HG02623 (cell line): ENCODE measurements around the gene CRYBG1.

Experiments used
- ATAC-seq: cut with Tn5 transposase; IDR thresholded peaks from one replicate; pipeline ENCODE4 v1.9.1; 2021; ENCODE audit warnings: moderate library complexity; ENCODE audit not compliant: unreplicated experiment

The CRYBG1 gene

DNA sequence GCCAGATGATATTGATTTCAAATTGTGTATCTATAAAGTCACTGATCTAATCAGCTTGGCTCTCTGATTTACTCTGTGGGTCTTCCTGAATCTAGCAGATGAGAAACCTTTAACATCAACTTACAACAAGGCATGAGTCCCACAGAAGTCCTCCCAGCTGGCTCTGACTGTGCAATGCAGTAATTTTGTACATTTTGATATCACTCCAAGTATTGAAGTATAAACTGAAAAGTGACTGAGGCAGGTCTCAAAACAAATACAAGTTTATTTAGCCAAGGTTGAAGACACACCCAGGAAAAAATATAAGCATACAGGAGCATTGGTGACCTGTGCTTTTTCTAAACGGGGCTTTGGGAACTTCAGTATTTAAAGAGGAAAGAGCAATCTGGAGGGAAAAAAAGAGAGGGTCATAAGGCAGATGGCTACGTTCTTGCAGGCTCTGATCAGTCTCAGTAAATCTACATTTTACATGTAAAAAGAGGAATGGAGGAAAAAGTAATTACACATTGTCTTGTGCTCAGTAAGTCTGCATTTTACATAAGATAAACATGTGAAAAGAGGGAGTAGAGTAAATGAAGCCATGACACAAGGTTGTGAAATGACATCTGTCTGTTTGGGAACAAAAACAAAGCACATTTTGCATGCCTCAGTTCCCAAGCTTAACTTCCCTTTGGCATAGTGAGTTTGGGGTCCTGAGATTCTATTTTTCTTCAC, 59.5 kb downstream of the CRYBG1 start:
- no peak for ATAC-seq

DNA sequence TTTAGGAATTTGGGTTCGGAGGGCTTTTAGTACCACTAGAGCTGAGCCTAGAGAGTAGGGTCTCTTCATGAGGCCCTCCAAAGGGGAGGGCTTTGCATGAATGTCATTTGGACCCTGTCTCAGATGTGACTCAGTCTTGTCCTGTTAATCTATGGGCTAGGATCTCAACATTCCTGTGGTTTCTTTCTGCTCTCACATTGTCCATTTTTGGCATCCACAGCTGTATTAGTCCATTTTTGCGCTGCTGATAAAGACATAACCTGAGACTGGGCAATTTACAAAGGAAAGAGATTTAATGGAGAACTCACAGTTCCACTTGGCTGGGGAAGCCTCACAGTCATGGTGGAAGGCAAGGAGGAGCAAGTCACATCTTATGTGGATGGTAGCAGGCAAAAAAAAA, 61.0 kb downstream of the CRYBG1 start:
- no peak for ATAC-seq

DNA sequence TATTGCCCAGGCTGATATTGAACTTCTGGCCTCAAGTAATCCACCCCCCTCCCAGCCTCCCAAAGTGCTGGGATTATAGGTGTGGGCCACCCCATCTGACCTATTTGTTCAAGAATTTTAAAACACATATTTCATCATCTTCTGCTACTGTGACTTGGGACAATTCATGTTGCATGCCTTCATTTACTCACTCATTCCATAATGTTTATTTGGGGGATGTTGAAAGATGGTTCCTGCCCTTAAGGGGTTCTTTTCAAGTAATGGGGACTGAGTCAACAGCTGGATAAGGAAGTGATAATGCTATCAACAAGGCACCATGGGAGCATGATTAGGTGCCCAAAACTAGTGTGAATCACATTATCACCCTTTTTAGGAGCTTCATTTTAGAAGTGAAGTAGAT, 62.0 kb downstream of the CRYBG1 start:
- no peak for ATAC-seq

DNA sequence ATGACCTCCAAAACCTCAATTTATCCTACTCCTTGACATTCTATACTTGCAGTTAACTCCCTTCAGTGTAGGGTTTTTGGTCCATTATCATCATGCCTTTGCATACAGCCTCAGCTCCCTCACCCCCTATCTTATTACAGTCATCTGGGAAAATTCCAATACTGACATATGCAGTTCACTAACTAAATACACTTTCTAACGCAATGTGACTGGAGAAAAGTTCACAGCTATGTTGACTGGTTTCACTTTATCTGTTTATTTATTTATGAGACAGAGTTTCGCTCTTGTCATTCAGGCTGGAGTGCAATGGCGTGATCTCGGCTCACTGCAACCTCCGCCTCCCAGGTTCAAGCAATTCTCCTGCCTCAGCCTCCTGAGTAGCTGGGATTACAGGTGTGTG, 64.9 kb downstream of the CRYBG1 start:
- ATAC-seq = no peak

GRCh38 chr6:106426250-106426970, 65.9 kb downstream of the CRYBG1 start:
- ATAC-seq = no peak

GRCh38 chr6:106430466-106430865, 69.9 kb downstream of the CRYBG1 start:
- ATAC-seq = no peak

GRCh38 chr6:106431405-106431804, 70.9 kb downstream of the CRYBG1 start:
- no peak for ATAC-seq

- ATAC-seq = no peak
These were observed 71.5 kb downstream of the CRYBG1 start for GRCh38 chr6:106431972-106432371.

GRCh38 chr6:106434530-106434929, 74.0 kb downstream of the CRYBG1 start:
- no peak for ATAC-seq

GRCh38 chr6:106439459-106439858, 78.9 kb downstream of the CRYBG1 start:
- ATAC-seq = no peak

DNA sequence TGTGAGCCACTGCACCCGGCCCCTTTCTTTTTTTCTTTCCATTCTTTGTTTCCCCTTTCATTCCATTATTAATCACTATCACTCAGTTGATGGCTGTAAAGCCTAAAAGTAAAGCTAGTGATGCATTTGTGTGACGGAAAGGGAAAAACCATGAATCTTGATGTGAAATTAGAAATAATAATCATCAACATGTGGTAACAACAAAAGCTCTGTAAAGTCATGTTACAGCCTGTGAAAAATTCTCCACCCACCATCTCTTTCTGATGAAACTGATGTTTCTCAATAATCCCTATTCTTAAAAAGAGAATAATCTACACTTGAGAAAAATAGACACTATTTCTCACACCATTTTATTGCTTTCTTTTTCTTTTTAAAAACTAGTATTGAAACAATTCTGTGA, 80.0 kb downstream of the CRYBG1 start:
- ATAC-seq = no peak

GRCh38 chr6:106442395-106442794, 81.9 kb downstream of the CRYBG1 start:
- no peak for ATAC-seq

GRCh38 chr6:106444777-106445507, 84.4 kb downstream of the CRYBG1 start:
- ATAC-seq = no peak

GRCh38 chr6:106445508-106445878, 85.0 kb downstream of the CRYBG1 start:
- ATAC-seq = no peak

DNA sequence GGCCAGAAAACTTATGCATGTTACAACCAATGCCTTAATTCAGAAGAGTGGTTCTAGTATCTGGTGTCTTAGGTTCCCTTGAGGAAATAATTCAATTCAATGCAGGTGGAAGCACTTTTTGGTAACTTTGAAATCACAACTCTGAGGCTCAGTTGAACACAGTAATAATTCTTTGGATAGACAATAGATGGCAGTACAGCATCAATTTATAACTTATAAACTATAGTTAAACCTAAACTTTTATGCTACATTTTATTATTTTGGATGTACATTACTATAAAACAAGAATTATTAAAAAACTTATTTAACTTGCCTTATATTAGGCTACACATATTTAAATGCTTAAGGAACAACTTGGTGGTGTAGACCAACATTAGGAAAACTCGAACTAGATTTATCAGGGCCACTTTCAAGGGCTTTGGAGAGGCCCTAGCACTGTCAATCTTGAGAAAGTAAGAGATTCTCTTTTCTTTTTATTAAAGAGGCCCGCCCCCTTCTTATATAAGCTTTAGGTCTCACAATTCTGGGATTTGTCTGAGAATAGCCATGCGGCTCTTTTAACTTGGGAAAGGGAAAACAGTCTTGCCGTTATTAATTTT, 85.9 kb downstream of the CRYBG1 start:
- no peak for ATAC-seq

GRCh38 chr6:106446983-106447382, 86.5 kb downstream of the CRYBG1 start:
- ATAC-seq = no peak

DNA sequence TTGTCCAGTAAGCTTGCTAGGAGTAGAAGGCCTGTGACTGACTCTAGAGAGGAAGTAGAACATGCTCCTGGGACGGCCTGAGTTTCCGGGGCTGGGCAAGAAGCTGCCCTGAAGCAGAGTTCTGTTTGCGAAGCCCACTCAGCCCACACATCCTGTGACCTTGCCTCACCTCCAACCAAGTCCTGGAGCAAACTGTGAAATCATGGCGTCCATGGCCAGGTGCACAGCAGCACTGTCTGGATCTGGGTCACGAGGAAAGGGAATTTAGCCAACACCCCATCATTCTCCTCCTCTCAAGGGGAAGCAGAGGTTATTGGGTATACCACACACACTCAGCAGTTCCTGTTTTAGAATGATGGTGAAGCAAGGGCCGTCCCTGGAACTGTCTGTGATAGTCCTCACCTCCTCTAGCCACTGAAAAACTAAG, 87.5 kb downstream of the CRYBG1 start:
- peak; percentile 67 for ATAC-seq

GRCh38 chr6:106450653-106451052, 90.1 kb downstream of the CRYBG1 start:
- ATAC-seq = no peak

DNA sequence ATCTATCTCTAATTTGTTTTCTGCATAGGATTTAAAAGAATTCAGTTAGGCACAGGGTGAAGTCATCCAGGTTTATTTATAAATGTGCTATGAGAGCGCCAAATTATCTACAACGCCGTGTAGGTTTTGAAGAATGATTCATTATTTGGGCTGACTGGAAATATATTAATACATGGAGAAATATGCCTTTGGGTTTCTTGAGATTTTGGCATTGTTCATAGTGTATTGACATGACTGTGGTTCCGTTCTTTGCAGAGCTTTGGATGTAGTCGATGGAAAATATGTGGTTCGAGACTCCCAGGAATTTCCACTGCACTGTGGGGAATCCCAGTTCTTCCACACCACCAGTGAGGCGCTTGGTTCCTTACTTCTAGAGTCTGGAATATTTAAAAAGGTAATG, 90.9 kb downstream of the CRYBG1 start:
- ATAC-seq = no peak

DNA sequence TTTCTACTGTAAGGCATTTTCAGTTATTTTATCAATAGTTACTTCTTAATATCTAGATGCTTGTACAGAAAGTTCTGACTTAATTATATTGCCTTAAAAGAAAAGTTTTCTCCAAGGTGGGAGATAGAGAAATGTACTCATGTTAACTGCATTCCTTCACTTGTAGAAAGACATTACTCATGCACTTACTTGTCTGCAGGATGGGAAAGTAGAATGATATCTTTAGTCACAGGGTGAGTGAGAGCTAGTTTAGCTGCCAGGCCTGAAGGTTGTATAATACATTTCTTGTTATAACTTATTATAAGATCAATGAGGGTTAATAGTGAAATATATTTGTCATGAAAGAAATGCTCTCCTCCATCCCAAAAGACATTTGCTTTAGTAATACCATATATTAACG, 92.1 kb downstream of the CRYBG1 start:
- ATAC-seq = no peak

GRCh38 chr6:106453756-106454367, 93.3 kb downstream of the CRYBG1 start:
- no peak for ATAC-seq
